Loucy (cell line): ENCODE measurements around the gene ILKAP.

Experiments used
- H2AFZ ChIP-seq: fragments of 200-600 bp; sonication (generic); 2 replicates; pipeline ENCODE4 v1.6.0; 2016; ENCODE audit warnings: antibody characterized with exemption, mild to moderate bottlenecking, low read length, moderate library complexity
- H3F3A ChIP-seq: fragments of 200-600 bp; 2 replicates; pipeline ENCODE4 v1.6.0; 2016; ENCODE audit warnings: antibody characterized with exemption, low read depth, mild to moderate bottlenecking
- H3K27me3 ChIP-seq: fragments of 200-600 bp; sonication (generic); 2 replicates; pipeline ENCODE4 v1.6.1; 2014; ENCODE audit warnings: low read length, mild to moderate bottlenecking; ENCODE audit not compliant: insufficient read depth, poor library complexity, severe bottlenecking
- H3K36me3 ChIP-seq: fragments of 200-600 bp; sonication (generic); 2 replicates; pipeline ENCODE4 v1.6.1; 2016; ENCODE audit warnings: low read length; ENCODE audit not compliant: insufficient read depth
- H3K4me1 ChIP-seq: fragments of 200-600 bp; sonication (generic); 2 replicates; pipeline ENCODE4 v1.5.1; 2014; ENCODE audit warnings: low read length, mild to moderate bottlenecking; ENCODE audit not compliant: insufficient read depth, poor library complexity, severe bottlenecking
- H3K4me2 ChIP-seq: fragments of 200-600 bp; sonication (generic); 2 replicates; pipeline ENCODE4 v1.6.0; 2014; ENCODE audit warnings: antibody characterized with exemption, low read length, low read depth, mild to moderate bottlenecking; ENCODE audit not compliant: poor library complexity, severe bottlenecking
- H3K4me3 ChIP-seq: fragments of 200-600 bp; sonication (generic); 2 replicates; pipeline ENCODE4 v1.5.1; 2014; ENCODE audit warnings: low read length, mild to moderate bottlenecking, mixed read lengths; ENCODE audit not compliant: poor library complexity, severe bottlenecking
- H3K79me2 ChIP-seq: fragments of 200-600 bp; sonication (generic); 2 replicates; pipeline ENCODE4 v1.6.1; 2014; ENCODE audit warnings: low read length; ENCODE audit not compliant: insufficient read depth
- H3K9ac ChIP-seq: fragments of 200-600 bp; sonication (generic); 2 replicates; pipeline ENCODE4 v1.6.0; 2014; ENCODE audit warnings: mild to moderate bottlenecking, low read depth, low read length, moderate library complexity; ENCODE audit not compliant: poor library complexity, severe bottlenecking
- H3K9me2 ChIP-seq: fragments of 200-600 bp; sonication (generic); replicated peaks from 2 replicates; pipeline ENCODE4 v1.6.1; 2016; ENCODE audit warnings: low read depth, low read length, mixed read lengths
- H3K9me3 ChIP-seq: fragments of 200-600 bp; sonication (generic); 2 replicates; pipeline ENCODE4 v1.6.1; 2014; ENCODE audit warnings: mild to moderate bottlenecking, antibody characterized with exemption, low read length, low read depth; ENCODE audit not compliant: insufficient read depth
- H4K20me1 ChIP-seq: fragments of 200-600 bp; sonication (generic); 2 replicates; pipeline ENCODE4 v1.6.0; 2014; ENCODE audit warnings: antibody characterized with exemption, low read length, mild to moderate bottlenecking; ENCODE audit not compliant: insufficient read depth, poor library complexity, severe bottlenecking
- EZH2phosphoT487 ChIP-seq: fragments of 200-600 bp; IDR thresholded peaks from 2 replicates; pipeline ENCODE4 v1.6.1; 2018; ENCODE audit warnings: antibody characterized with exemption, mild to moderate bottlenecking, moderate library complexity, borderline replicate concordance
- TF ChIP-seq, protein P1 (sequence below): fragments of 200-600 bp; sonication (generic); conservative IDR thresholded peaks from 2 replicates; pipeline ENCODE4 v1.5.1; 2014; ENCODE audit warnings: mild to moderate bottlenecking, antibody characterized with exemption, low read length

ILKAP gene

GRCh38 chr2:238136820-238137537, 66.5 kb downstream of the ILKAP start:
- H3K9me2 ChIP-seq, result no peaks in the 10 kb centered on the region
- H3K4me2 ChIP-seq, result no peak overlapping the region
- no peaks in the 10 kb centered on the region for H3K36me3 ChIP-seq
- H4K20me1 ChIP-seq, result no peaks in the 10 kb centered on the region
- H3K79me2 ChIP-seq, result no peaks in the 10 kb centered on the region
- no peaks in the 10 kb centered on the region for H3F3A ChIP-seq
- TF ChIP-seq, protein P1, sequence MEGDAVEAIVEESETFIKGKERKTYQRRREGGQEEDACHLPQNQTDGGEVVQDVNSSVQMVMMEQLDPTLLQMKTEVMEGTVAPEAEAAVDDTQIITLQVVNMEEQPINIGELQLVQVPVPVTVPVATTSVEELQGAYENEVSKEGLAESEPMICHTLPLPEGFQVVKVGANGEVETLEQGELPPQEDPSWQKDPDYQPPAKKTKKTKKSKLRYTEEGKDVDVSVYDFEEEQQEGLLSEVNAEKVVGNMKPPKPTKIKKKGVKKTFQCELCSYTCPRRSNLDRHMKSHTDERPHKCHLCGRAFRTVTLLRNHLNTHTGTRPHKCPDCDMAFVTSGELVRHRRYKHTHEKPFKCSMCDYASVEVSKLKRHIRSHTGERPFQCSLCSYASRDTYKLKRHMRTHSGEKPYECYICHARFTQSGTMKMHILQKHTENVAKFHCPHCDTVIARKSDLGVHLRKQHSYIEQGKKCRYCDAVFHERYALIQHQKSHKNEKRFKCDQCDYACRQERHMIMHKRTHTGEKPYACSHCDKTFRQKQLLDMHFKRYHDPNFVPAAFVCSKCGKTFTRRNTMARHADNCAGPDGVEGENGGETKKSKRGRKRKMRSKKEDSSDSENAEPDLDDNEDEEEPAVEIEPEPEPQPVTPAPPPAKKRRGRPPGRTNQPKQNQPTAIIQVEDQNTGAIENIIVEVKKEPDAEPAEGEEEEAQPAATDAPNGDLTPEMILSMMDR, result no peak
- no peak for TF ChIP-seq EZH2phosphoT487
- H2AFZ ChIP-seq, result no peak overlapping the region
- no peak overlapping the region for H3K9ac ChIP-seq
- H3K4me3 ChIP-seq, result no peak overlapping the region
- H3K9me3 ChIP-seq, result no peaks in the 10 kb centered on the region
- H3K27me3 ChIP-seq, result no peaks in the 10 kb centered on the region
- peaks cover 12% of the 10 kb centered on the region for H3K4me1 ChIP-seq

DNA sequence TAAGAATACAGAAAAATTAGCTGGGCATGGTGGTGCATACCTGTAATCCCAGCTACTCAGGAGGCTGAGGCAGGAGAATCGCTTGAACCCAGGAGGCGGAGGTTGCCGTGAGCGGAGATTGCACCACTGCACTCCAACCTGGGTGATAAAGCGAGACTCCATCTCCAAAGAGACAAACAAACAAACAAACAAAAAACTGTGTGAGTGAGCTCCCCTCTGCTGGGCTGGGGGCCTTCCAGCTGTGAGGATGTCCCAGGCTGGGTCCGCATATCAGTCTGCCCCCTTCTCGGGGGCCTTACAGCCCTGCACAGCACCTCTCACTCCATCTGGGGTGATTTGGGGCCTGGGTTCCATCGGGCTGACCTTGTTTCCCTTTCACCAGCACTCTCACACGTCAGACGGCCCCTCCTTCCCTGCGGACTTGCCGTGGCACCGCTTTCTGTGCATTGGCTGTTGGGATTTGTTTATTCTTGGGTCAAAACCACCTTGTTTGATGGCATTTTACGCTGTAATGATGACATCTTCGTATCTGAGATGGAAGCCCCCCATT, 67.8 kb downstream of the ILKAP start:
- no peaks in the 10 kb centered on the region for H3F3A ChIP-seq
- no peaks in the 10 kb centered on the region for H3K79me2 ChIP-seq
- no peaks in the 10 kb centered on the region for H3K9me2 ChIP-seq
- H3K9me3 ChIP-seq, result no peaks in the 10 kb centered on the region
- H3K4me2 ChIP-seq, result no peak overlapping the region
- TF ChIP-seq EZH2phosphoT487, result no peak
- TF ChIP-seq, protein P1, result no peak
- no peaks in the 10 kb centered on the region for H3K36me3 ChIP-seq
- H3K4me1 ChIP-seq, result no peaks in the 10 kb centered on the region
- no peak overlapping the region for H3K9ac ChIP-seq
- H3K27me3 ChIP-seq, result no peaks in the 10 kb centered on the region
- no peak overlapping the region for H2AFZ ChIP-seq
- no peak overlapping the region for H3K4me3 ChIP-seq
- no peaks in the 10 kb centered on the region for H4K20me1 ChIP-seq

DNA sequence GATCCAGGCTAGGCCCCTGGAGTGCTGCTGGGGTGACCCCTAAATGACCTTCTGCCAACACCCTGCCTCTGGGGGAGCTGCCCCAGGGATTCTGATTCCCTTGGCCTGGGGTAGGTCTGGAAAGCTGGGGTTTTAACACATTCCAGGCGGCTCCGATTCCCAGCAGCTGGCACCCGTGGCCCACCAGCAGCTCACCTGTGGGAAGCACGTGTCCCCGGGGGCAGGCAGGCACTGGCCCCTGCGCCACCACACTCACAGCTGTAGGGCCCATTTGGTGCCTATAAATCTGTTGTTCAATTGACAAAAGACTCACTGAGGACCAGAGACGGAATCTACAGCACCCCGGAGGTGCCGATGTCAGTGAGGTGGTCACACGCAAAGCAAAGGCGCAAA, 69.1 kb downstream of the ILKAP start:
- no peaks in the 10 kb centered on the region for H3K36me3 ChIP-seq
- H2AFZ ChIP-seq, result no peak overlapping the region
- no peak overlapping the region for H3K9ac ChIP-seq
- H3K4me2 ChIP-seq, result no peak overlapping the region
- no peak for TF ChIP-seq EZH2phosphoT487
- H3K9me3 ChIP-seq, result no peaks in the 10 kb centered on the region
- H3K4me1 ChIP-seq, result no peaks in the 10 kb centered on the region
- no peaks in the 10 kb centered on the region for H3K9me2 ChIP-seq
- no peaks in the 10 kb centered on the region for H3K27me3 ChIP-seq
- H4K20me1 ChIP-seq, result no peaks in the 10 kb centered on the region
- H3F3A ChIP-seq, result no peaks in the 10 kb centered on the region
- H3K4me3 ChIP-seq, result no peak overlapping the region
- no peaks in the 10 kb centered on the region for H3K79me2 ChIP-seq
